Astrocyte of the spinal cord (primary cell): ENCODE results near the gene DESI2.

Experiments
- DNase-seq: peaks from one replicate; pipeline ENCODE4 v3.0.0; 2011; ENCODE audit warnings: low read depth, low spot score
- H3K4me3 ChIP-seq: 2 replicates; pipeline ENCODE4 v1.5.1; 2011; ENCODE audit warnings: low read depth, mild to moderate bottlenecking, low read length, moderate library complexity
- in situ Hi-C: cut with HindIII; loops from 2 replicates; pipeline ENCODE4 v1.10.0; 2017; ENCODE audit warnings: low sequenced_read_pairs
- TF ChIP-seq, protein P1 (sequence below): IDR thresholded peaks from 2 replicates; pipeline ENCODE4 v1.5.1; 2012; ENCODE audit warnings: low read depth, mild to moderate bottlenecking, low read length, inconsistent platforms

DESI2 gene

DNA sequence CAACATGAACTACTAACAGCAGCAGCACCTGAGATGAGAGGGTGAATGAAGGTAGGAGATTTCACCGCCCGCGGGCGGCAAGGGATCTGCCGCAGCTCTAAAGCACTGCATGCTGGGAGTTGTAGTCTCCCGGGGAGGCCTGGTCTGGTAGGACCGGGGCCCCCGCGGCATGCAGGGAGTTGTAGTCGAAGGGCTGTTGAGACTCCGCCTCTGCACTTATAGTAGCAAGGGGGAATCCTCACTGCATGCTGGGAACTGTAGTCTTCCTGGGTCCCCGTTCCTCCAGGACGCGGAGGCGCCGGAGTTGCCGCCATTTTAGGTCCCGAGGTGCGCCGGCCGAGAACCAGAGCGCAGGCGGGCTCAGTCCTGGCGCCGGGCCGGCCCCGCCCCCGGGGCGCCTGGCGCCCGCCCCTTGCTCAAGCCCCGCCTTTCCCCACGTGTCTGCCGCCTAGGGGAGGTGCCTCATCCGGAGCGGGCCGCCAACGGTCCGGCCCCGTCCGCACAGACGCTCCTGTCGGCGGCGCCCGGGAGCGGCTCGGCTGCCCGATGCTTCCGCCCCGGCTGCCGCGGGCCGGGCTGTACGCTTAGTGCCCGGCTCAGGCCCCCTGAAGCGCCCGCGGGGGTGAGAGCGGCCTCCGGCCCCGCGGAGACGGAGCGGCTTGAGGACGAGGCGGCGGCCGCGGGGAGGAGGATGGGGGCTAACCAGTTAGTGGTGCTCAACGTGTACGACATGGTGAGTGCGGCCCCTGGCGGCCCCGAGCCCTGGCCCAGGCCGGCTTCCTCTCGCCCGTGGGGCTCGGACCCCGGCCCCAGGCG, at the start of gene DESI2:
TSS of gene DESI2 (plus strand) at position 504 of the 816 bp plus-strand sequence. CDS start at position 692, 188 bp downstream.
- DNase-seq, result peak; percentile 100
- H3K4me3 ChIP-seq, result peak within 1 kb of the TSS; percentile 95
- in situ Hi-C loops, result no loop called here
- TF ChIP-seq, protein P1, sequence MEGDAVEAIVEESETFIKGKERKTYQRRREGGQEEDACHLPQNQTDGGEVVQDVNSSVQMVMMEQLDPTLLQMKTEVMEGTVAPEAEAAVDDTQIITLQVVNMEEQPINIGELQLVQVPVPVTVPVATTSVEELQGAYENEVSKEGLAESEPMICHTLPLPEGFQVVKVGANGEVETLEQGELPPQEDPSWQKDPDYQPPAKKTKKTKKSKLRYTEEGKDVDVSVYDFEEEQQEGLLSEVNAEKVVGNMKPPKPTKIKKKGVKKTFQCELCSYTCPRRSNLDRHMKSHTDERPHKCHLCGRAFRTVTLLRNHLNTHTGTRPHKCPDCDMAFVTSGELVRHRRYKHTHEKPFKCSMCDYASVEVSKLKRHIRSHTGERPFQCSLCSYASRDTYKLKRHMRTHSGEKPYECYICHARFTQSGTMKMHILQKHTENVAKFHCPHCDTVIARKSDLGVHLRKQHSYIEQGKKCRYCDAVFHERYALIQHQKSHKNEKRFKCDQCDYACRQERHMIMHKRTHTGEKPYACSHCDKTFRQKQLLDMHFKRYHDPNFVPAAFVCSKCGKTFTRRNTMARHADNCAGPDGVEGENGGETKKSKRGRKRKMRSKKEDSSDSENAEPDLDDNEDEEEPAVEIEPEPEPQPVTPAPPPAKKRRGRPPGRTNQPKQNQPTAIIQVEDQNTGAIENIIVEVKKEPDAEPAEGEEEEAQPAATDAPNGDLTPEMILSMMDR, result peak; percentile 48

DNA sequence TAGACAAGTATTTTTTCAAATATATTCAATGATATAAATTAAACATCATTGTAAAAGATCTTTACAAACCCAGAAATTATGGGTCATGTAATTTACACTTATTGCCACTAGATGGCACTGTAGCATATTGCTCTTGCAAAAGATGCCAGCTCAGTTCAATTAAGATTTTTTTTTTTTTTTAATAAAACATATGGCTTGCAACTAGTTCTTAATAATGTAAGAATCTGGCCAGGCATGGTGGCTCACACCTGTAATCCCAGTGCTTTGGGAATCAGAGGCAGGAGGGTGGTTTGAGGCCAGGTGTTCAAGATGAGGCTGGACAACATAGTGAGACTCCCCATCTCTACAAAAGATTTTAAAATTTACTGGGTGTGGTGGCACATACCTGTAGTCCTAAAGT, 49.4 kb upstream of the DESI2 start:
- TF ChIP-seq, protein P1, result peak; percentile 61
- no peak overlapping the region for H3K4me3 ChIP-seq
- peak; percentile 38 for DNase-seq
- in situ Hi-C loops, result no loop called here

DNA sequence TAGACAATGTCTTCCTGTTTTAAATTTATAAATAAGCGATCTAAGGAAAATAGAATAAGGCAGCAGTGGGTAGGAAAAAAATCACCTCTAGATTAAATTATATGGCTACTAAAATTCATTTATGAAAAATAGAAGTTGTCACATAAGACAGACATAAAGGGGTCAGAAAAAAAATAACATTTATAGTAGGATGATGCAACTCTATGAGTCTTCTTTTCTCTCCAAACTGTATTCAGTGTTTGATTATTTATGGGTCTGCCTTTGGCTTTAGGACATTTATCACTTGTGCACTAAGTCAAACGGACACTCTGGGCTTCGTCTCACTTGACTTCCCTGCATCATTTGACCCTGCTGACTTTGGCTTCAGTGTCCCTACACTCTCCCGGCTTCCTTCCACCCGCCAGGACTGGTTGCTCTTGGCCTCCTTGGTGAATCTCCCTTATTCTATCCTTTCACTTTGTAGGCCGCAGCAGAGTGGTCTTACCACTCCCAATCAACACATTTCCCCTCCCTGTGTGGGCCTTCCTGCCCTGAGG, 47.0 kb upstream of the DESI2 start:
- H3K4me3 ChIP-seq, result no peak overlapping the region
- in situ Hi-C loops, result no loop called here
- DNase-seq, result no peak
- TF ChIP-seq, protein P1, result no peak

DNA sequence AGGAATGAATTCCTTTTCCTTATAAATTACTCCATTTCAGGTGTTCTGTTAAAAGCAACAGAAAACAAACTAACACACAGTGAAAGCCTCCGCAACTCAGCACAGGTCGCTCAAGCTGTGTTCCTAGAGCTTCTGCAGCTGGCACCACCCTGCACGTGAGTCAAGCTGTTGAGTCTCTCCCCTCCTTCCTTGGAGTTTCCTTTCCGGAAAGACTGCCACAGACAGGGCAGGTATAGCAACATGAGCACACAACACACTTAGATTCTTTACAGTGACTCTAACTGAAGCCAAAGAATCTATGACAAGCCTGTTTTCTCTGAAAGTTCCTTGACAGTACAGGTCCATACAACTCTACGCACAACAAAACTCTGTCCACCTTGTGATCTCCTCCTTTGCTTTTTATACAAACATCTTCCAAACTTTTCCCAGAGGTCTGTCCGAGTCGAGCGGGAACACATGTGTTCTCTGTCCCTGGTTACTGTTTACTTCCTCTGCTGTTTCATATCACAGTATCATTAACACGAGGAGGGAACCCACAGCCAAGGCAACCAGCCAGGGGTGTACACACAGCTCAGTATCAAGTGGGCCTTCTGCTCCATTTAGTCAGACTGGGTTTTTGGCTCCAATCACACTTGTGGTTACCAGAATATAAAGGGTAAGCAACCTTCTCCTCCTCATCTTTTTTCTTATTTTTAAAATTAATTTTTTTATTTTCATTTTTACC, 38.7 kb upstream of the DESI2 start:
- in situ Hi-C loops, result no loop called here
- no peak for DNase-seq
- no peak overlapping the region for H3K4me3 ChIP-seq
- TF ChIP-seq, protein P1, result no peak

DNA sequence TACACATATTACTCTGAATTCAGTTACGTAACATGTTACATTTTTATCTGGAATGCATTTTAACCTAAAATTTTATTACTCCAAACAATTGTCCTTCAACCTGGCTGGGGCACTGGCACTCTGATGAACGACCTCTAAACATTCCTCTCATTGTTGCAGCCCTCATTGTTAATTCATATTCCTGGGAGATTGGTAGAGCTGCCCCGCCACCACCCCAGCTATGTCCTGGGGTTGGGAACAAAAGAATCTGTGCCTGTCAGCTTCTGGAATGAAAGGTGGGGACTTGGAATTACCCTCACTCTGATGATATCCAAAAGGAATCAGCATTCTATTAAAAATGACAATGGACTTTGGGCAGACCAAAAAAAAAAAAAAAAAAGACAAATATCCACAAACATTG, 38.0 kb upstream of the DESI2 start:
- no peak for DNase-seq
- in situ Hi-C loops, result no loop called here
- TF ChIP-seq, protein P1, result no peak
- H3K4me3 ChIP-seq, result no peak overlapping the region

DNA sequence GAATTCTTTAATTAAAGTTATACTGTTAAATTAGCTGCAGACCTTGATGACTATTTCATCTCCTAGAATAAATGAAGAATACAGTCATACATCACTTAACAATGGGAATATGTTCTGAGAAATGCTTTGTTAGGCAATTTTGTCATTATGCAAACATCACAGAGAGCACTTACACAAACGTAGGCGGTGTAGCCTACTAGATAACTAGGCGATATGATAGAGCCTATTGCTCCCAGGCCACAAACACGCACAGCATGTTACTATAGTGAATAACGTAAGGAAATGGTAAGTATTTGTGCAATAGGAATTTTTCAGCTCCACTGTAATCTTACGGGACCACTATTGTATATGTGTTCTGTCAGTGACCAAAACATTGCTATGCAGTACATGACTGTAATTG, 37.6 kb upstream of the DESI2 start:
- in situ Hi-C loops, result no loop called here
- H3K4me3 ChIP-seq, result no peak overlapping the region
- TF ChIP-seq, protein P1, result no peak
- DNase-seq, result no peak
